GM21619 (cell line): ENCODE measurements around the gene HEXD.
"Not testable (repeated sequence)": the region's sequence is repeated elsewhere in the genome, so short reads cannot be mapped to it uniquely, and the experiment has no call there.

Source experiments
- ATAC-seq: cut with Tn5 transposase; IDR thresholded peaks from one replicate; pipeline ENCODE4 v1.9.1; 2021; ENCODE audit not compliant: unreplicated experiment

The HEXD gene

DNA sequence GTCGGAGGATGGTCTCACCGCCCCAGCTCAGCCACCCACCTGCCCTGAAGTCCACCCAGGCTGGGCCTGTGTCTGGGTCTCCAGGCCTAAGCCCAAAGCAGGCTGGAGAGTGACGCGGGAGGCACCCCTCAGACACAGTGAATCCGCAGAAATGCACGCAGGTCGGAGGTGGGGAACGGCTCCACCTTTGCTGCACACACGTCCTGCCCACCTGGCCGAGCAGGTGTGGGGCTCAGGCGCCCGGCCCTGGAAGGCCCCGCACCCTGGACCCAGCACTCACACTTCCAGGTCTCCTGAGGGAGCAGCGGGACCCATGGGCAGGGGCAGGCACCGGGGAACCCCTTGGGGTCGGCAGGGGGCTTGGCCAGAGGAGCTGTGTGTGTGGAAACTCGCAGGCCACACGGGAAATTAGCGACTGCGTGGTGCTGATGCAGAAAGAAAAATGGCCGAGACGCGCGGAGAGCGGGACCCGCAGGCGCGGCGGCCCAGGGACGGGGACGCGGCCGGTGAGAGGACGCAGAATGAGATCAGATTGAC, 21.8 kb downstream of the HEXD start:
- ATAC-seq, result no peak

DNA sequence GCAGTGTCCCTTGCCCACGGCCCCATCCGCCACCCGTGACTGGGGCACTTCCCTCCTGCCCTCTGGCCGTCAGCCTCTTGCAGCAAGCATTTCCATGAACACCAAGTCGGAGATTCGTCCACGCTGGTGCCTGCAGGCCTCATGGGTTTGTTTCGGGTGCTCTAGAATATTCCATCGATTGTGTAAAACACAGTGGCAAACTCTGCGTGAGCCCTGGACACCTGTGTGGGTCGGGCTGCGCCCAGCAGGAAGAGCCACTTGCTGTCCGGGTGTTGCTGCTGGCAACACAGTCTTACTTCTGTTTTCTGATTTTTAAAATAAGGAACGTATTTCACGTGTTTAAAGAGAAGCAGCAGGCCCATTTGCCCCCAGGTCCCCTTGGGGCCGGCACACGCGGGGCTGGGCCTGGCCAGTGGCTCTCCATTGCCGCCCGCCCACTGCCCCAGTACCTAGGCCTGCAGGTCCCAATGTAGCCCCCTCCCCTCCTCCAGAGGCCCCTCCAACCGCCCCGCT, 22.4 kb downstream of the HEXD start:
- no peak for ATAC-seq

DNA sequence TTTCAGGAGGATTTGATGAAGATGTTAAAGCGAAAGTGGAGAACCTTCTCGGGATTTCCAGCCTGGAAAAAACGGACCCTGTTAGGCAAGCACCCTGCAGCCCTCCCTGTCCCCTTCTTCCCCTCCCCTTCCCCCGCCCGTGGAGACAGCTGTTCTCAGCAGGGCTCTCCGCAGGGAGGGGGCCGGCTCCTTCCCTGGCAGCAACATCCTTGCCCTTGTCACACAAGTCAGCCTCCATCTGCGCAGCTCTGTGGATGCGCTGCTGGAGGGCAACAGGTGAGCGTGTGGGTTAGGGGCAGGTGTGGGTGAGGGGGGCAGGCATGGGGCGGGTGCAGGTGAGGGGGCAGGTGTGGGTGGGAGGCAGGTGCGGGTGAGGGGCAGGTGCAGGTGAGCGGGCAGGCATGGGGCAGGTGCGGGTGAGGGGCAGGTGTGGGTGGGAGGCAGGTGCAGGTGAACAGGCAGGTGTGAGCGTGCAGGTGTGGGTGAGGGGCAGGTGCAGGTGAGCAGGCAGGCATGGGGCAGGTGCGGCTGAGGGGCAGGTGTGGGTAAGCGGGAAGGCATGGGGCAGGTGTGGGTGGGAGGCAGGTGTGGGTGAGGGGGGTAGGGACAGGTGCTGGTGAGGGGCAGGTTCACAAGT, 23.0 kb downstream of the HEXD start:
- no peak for ATAC-seq

DNA sequence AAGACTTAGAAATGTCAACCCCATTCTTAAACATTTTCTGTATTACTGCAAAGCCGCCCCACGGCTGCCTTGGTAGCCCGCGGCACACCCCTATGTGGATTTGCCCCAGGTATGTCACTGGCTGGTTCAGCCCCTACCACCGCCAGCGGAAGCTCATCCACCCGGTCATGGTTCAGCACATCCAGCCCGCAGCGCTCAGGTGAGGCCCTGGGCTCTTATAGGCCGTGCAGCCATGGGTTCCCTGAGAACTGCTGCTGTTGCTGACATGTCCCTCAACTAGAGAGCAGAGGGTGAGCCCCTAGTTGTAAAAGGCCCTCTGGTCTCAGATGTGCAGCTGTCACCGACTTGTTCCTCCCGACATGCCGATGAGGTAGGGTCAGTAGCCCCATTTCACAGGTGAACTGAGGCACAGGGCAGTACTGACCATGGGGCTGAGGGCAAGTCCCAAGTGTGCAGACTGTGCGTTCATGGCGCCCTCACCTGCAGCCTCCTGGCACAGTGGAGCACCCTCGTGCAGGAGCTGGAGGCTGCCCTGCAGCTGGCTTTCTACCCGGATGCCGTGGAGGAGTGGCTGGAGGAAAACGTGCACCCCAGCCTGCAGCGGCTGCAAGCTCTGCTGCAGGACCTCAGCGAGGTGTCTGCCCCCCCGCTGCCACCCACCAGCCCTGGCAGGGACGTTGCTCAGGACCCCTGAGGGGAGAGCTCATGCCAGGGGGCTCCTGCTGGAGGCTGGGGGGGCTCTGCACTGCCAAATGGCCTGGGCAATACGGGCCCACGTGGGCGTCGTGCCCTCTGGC, 23.7 kb downstream of the HEXD start:
- no peak for ATAC-seq

DNA sequence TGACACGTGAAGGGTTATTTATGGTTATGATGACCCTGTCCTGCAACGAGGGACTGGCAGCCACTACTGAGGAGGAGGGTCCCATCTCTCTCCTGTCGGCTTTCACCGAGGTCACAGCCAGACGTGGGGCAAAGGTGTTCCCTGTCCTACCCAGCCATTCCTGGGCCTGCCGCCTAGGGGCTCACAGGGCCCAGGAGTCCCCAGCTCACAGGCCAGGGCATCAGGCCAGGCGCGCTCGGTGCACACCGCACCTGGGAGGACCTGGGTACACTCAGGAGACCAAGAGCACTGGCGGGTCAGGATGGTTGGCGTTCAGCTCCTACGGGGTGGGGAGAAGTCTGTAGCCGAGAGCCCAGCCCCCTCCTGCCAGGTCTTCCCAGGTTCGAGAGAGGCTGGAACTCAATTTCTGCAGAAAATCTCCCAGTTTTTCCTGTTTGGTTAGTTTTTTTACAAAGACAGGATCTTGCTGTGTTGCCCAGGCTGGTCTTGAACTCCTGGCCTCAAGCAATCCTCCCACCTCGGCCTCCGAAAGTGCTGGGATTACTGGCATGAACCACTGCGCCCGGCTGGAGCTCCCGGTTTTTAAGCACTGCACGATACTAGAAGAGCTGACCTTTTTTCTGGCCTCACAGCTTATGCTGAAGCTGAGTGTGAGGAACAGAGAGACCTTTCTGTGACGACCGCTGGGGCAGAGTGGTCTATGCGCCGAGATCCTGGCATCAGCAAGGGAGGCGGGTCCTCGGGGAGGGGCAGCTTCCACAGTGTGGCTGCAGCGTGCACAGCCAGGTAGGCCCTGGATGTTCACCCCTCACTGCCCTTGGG, 24.7 kb downstream of the HEXD start:
- ATAC-seq, result no peak

DNA sequence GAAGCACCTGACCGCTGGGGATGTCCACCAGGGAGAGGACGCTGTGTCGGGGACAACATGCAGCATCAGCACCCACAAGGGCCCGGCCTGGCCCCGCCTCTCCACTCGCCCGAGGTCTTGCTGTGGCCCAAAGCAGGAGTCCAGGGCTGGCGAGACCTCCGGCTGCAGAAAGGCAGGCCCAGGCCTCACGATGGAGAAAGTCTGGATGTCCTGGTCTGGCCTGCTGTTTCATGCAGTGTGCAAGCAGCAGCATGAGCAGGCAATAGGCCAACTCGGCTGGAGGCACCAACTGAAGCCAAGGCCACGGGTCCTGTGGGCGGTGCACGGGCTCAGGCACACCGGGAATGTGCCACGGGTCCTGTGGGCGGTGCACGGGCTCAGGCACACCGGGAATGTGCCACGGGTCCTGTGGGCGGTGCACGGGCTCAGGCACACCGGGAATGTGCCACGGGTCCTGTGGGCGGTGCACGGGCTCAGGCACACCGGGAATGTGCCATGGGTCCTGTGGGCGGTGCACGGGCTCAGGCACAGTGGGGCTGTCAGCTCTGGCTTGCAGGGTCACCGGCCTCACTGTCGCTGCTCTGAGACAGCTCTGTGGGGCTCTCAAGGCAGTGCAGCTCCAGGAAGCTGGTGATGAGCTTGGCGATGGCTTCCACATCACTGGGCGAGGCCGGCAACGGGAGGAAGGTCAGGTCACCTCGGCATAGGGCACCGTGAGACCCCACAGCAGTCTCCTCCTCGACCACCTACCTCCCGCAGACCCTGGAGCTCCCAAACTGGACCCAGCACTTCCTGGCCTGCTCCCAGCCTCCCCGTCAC, 25.5 kb downstream of the HEXD start:
- no peak for ATAC-seq

DNA sequence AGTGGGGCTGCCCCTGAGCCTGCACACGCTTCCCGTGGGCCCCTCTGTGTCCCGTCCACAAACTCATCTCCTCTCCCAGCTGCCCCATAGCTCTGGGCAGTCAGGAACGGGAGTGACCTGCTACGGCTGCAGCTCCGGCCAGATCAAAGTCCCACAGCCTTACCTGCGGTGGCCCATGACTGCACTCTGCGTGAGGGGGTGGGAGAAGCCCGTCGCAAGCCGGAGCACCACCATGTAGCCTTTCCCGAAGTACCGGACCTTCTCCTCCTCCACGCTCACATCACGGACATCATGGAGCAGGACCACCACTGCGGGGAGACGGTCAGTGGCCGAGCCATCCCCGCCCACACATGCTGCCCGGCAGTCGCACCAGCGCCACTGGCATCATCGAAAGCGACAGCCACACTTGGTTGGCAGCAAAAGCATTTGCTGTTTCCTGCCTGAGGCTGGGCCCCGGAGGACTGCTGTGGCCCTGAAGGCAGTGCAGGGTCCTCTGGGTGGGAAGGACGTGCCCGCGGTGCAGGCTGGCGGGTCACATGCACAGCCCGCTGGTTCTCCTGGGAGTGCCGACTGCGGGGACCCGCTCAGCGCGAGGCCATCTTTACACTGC, 26.2 kb downstream of the HEXD start:
- ATAC-seq, result no peak

DNA sequence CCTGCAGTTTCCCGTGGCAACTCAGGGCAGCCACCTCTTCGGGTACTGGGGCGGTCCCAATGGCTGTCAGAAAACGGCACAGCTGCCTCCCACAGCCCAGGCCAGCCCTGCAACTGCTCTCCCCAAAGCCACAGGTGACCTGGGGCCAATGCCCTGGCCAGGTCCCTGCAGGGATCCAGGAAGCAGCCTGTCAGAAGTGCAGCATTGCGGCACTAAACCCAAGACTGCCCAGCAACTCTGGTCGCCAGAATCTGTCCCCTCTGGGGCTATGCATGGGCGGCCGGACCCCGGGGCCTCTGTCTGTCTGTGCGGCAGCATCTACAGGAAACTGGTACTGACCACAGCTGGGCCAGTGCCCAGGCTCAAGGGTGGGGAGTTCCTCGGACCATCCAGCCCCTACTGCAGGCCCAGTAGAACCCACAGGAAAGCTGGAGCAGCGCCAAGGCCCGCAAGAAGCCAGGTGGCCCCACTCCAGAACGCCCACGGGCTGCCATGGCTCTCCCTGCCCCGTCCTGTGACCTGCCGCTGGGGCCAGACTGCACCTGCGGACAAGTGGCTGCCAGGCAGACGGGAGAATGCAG, 26.9 kb downstream of the HEXD start:
- no peak for ATAC-seq

DNA sequence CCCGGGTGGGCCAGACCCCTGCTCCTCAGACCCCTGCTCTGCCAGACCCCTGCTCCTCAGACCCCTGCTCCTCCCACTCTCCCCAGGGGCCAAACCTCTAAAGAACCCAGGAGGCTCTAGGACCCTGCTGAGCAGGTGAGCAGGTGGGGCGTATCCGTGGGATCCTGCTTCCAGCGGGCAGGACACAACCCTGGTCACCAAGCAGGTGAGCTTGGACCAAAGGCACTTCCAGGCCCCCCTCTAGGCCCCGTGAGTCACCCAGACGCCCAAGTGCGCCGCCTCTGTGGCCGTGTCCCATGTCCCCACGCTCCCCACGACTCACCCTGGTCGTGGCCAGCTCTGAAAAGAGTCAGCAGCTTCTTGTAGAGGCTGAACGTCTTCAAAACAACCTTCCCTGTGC, 27.4 kb downstream of the HEXD start:
- no peak for ATAC-seq

DNA sequence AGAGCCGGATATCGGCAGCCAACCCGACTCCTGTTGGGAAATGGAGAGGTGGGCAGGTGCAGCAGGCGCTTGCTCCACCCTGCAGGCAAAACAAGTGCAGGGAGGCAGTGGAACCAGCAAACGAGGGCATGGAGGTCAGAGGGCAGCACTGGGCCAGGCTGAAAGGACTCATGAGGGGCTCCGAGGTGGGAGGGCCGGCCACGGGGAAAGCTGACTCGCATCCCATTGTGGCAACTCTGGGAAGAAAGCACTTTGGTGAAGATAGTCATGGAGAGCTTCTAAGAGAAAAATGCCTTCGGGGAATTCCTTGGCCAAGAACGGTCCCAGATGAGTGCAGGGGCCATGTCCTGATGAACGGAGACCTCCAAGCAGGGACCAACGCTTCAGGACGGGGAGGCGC, 28.0 kb downstream of the HEXD start:
- no peak for ATAC-seq

DNA sequence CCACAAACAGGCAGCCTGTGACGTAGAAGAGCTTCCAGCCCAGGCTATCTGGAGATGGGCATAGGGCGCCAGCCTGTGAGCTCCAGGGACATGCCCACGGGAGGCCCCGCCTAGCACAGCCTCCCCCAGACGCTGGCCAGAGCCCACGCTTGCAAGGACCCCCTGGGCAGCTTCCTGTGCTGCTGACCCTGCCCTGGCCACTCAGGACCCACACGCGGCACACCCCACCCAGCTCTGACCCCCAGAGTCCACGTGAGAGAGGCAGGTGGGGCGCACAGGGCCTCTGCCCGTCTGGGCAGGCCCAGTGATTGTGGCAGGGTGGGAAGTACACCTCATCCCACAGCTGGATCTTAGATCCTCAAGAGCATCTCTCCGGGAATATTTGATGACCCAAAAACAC, 28.5 kb downstream of the HEXD start:
- ATAC-seq, result no peak

DNA sequence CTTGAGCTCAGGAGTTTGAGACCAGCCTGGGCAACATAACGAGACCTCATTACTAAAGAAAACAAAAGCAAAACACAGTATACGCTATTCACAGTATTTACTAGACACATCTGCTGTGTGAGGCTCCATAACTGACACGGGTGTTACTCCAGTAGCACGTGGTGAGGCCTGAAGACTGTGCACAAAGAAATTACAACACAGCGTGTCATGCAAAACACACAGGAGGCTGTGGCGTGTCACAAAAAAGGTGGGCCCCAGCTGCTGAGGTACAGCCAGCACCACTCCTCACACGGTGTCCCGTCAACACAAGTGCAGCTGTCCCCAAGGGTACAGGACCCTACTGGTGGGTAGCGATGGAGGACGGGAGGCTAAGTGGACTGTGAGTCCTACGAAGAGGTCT, 29.7 kb downstream of the HEXD start:
- no peak for ATAC-seq

DNA sequence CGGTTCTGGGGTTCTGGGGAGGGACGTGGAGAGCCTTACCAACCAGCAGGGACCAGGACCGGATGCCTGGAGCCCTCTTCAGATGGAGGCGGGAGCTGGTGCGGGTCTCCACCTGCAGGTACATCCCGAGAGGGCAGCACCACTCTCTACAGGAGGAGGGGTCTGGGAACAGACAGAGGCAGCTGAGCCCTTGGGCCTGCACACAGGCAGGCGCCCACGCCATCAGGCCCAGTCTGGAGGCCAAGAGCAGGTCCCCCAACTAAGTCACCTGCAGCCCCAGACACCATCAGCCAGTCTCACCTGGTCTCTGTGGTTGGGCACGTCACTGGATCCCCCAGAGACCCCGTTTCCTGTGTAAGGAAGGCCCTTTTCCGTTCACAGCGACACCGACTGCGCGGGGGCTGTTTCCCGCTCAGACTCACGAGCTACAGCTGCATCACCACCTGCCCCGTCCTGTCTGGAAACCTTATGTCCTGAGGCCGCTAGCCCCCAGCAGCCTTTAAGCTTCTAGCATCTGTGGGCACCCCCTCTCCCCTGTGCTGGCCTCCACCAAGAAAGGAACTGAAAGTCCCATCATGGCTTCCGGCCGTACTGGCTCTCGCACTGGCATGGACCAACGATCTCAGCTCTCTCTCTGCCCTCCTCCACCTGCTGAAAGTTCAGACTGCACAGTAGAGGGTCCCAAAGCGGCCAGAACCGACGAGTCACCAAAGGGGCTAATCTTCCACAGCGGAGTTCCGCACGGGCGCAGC, 31.2 kb downstream of the HEXD start:
- ATAC-seq, result peak; percentile 52

DNA sequence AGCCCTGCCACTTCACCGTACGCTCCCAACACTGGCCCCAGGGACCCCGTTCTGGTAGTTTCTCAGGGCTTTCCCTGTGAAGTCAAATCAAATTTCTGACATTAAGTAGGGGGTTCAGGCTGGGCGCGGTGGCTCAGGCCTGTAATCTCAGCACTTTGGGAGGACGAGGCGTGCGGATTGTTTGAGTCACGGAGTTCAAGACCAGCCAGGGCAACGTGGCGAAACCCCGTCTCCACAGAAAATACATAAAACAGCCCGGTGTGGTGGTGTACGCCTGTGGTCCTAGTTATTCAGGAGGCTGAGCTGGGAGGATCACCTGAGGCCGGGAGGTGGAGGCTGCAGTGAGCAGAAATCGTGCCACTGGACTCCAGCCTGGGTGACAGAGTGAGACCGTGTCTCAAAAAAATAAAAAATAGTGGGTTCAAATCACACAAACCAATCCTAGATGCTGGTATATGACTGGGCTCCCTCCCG, 31.8 kb downstream of the HEXD start:
- no peak for ATAC-seq

DNA sequence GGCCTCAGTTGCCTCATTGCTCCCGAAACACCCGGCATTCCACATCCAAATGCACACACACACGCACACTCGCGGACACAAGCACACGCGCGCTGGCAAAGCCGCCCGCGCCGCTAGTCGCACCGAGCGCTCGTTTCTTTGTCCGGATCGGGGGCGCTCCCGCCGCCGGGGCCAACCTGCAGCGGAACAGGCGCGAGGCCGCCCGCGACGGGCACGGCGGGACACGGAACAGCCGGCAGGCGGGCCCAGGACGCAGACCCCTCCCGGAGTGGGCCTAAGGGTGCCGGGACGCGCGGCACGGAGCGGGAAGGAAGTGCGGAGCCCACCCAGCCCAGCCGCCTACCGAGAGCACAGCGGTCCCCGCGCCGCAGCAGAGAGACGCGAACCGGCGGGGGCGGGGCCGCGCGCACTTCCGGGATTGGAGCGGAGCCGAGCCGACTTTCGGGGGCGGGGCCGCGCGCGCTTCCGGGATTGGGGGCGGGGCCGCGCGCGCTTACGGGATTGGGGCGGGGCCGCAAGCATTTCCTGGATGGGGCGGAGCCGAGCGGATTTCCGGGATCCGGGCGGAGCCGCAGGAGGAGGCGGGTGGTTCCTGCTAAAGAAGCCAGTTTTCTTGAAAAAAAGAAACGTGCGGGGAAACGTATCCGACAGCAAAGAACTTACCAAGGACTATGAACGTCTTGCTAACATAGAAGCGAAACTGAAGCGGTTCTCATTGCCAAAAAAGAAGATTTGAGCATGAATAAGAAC, 32.4 kb downstream of the HEXD start, which contains the start of gene CYBC1:
Gene CYBC1, minus strand, starts transcription at position 396 of the 750 bp plus-strand sequence. CDS start 1,498 bp downstream, outside the sequence.
- ATAC-seq, result peak; percentile 59

DNA sequence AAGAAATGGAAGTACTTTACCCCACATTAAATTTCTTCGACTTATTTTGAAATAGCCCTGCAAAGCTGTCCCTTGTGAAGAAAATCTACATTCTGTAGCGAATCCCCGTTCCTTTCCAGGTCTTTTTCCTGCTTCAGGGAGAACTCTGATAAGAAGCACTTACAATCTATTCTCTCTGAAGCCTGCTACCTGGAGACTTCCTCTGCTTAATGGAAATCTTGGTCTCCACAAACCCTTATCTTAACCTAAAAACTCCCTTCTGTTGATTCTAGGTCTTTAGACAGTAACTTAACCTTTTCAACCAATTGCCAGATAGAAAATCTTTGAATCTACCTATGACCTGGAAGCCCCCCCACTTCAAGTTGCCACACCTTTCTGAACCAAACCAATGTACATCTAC, 34.0 kb downstream of the HEXD start:
- ATAC-seq, result no peak

DNA sequence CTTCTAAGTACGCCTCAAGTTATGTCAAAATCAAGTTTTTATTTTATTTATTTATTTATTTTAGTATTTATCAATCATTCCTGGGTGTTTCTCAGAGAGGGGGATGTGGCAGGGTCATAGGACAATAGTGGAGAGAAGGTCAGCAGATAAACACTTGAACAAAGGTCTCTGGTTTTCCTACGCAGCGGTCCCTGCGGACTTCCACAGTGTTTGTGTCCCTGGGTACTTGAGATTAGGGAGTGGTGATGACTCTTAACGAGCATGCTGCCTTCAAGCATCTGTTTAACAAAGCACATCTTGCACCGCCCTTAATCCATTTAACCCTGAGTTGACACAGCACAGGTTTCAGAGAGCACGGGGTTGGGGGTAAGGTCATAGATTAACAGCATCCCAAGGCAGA, 35.0 kb downstream of the HEXD start:
- ATAC-seq, result not testable (repeated sequence)

DNA sequence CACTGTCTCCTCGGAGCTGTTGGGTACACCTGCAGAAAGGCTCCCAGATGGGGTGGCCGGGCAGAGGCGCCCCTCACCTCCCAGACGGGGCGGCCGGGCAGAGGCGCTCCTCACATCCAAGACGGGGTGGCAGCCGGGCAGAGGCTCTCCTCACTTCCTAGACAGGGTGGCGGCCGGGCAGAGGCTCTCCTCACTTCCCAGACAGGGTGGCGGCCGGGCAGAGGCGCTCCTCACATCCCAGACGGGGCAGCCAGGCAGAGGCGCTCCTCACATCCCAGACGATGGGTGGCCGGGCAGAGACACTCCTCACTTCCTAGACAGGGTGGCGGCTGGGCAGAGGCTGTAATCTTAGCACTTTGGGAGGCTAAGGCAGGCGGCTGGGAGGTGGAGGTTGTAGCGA, 35.6 kb downstream of the HEXD start:
- ATAC-seq, result not testable (repeated sequence)
